Astrocyte (in vitro differentiated cells and primary cell): ENCODE measurements around the gene SLC6A7. TPM values are rescaled to one million over a fixed set of nuclear protein-coding genes. Genes with fewer than 3 reads are reported as not detected.

Experiments used
- DNase-seq: peaks from one replicate; pipeline ENCODE4 v3.0.0-alpha.2; 2010; ENCODE audit warnings: low read depth
- FAIRE-seq: peaks from 2 replicates; lab custom pipeline; 2011; peaks lifted over from hg19 to GRCh38; lab: Jason Lieb, UNC
- H2AFZ ChIP-seq: 2 replicates; pipeline ENCODE4 v1.6.0; 2012; ENCODE audit warnings: low read depth, low read length, inconsistent platforms
- H3K27ac ChIP-seq: 2 replicates; pipeline ENCODE4 v1.5.1; 2011; ENCODE audit warnings: low read depth, low read length, inconsistent platforms
- H3K27me3 ChIP-seq: 2 replicates; pipeline ENCODE4 v1.6.0; 2011; ENCODE audit warnings: low read length, inconsistent platforms; ENCODE audit not compliant: insufficient read depth
- H3K36me3 ChIP-seq: 2 replicates; pipeline ENCODE4 v1.5.1; 2011; ENCODE audit warnings: low read length, inconsistent platforms; ENCODE audit not compliant: insufficient read depth
- H3K4me1 ChIP-seq: 2 replicates; pipeline ENCODE4 v1.5.1; 2011; ENCODE audit warnings: low read length, inconsistent platforms; ENCODE audit not compliant: insufficient read depth
- H3K4me2 ChIP-seq: 2 replicates; pipeline ENCODE4 v1.6.0; 2012; ENCODE audit warnings: low read length, inconsistent platforms
- H3K4me3 ChIP-seq: 2 replicates; pipeline ENCODE4 v1.5.1; 2011; ENCODE audit warnings: low read depth, mild to moderate bottlenecking, low read length, inconsistent platforms; ENCODE audit not compliant: insufficient read depth
- H3K79me2 ChIP-seq: 2 replicates; pipeline ENCODE4 v1.6.0; 2012; ENCODE audit warnings: mild to moderate bottlenecking, low read length, inconsistent platforms; ENCODE audit not compliant: insufficient read depth
- H3K9ac ChIP-seq: 2 replicates; pipeline ENCODE4 v1.6.0; 2012; ENCODE audit warnings: mild to moderate bottlenecking, low read length, inconsistent platforms
- H3K9me3 ChIP-seq: 2 replicates; pipeline ENCODE4 v1.5.1; 2012; ENCODE audit warnings: low read depth, mild to moderate bottlenecking, low read length, inconsistent platforms; ENCODE audit not compliant: insufficient read depth
- H4K20me1 ChIP-seq: 2 replicates; pipeline ENCODE4 v1.6.0; 2012; ENCODE audit warnings: low read length, inconsistent platforms; ENCODE audit not compliant: insufficient read depth
- H3K27ac Mint-ChIP-seq: one replicate; pipeline ENCODE4 v1.8.0; 2021; ENCODE audit warnings: mild to moderate bottlenecking, mixed read lengths; ENCODE audit not compliant: unreplicated experiment
- H3K27me3 Mint-ChIP-seq: one replicate; pipeline ENCODE4 v1.8.0; 2021; ENCODE audit warnings: low read depth, mixed read lengths; ENCODE audit not compliant: unreplicated experiment
- H3K36me3 Mint-ChIP-seq: one replicate; pipeline ENCODE4 v1.8.0; 2021; ENCODE audit warnings: low read depth, mixed read lengths; ENCODE audit not compliant: unreplicated experiment
- H3K4me1 Mint-ChIP-seq: one replicate; pipeline ENCODE4 v1.8.0; 2021; ENCODE audit warnings: low read depth, mixed read lengths; ENCODE audit not compliant: unreplicated experiment
- H3K4me3 Mint-ChIP-seq: one replicate; pipeline ENCODE4 v1.8.0; 2021; ENCODE audit warnings: mild to moderate bottlenecking, moderate library complexity, mixed read lengths; ENCODE audit not compliant: unreplicated experiment
- H3K9me3 Mint-ChIP-seq: one replicate; pipeline ENCODE4 v1.8.0; 2021; ENCODE audit warnings: mild to moderate bottlenecking, mixed read lengths; ENCODE audit not compliant: unreplicated experiment
- CTCF ChIP-seq: IDR thresholded peaks from 2 replicates; pipeline ENCODE4 v1.5.1; 2011; ENCODE audit warnings: low read depth, mild to moderate bottlenecking, inconsistent platforms, low read length, moderate library complexity; ENCODE audit not compliant: insufficient read depth
- EZH2 ChIP-seq: IDR thresholded peaks from 2 replicates; pipeline ENCODE4 v1.6.1; 2012; ENCODE audit warnings: mild to moderate bottlenecking, low read length, inconsistent platforms; ENCODE audit not compliant: insufficient read depth
- total RNA-seq: library from RNA; stranded (reverse); gene quantifications from 2 replicates; pipeline ENCODE4 v1.2.1, GENCODE V29; 2021

SLC6A7 gene
- total RNA-seq, 1 donor from 2014 or later, result not detected

GRCh38 chr5:150255659-150256409, 66.0 kb downstream of the SLC6A7 start:
- DNase-seq (no peak), FAIRE-seq (no peak)
- Mint-ChIP-seq H3K4me1 (peaks cover 14% of the 10 kb centered on the region), H3K9me3 (no peaks in the 10 kb centered on the region), H3K27me3 (peaks cover 12% of the 10 kb centered on the region), H3K27ac (no peak overlapping the region), H3K36me3 (no peaks in the 10 kb centered on the region), H3K4me3 (no peak overlapping the region)
- Histone ChIP-seq H3K36me3 (no peaks in the 10 kb centered on the region), H3K9me3 (no peaks in the 10 kb centered on the region), H3K27me3 (no peaks in the 10 kb centered on the region), H2AFZ (no peak overlapping the region), H3K4me2 (no peak overlapping the region), H3K79me2 (no peaks in the 10 kb centered on the region), H3K4me1 (no peaks in the 10 kb centered on the region), H4K20me1 (no peaks in the 10 kb centered on the region), H3K27ac (no peak overlapping the region), H3K4me3 (no peak overlapping the region), H3K9ac (no peak overlapping the region)
- TF ChIP-seq EZH2 (no peak), CTCF (no peak)

- peaks cover under 1% of the 10 kb centered on the region for H3K4me1 ChIP-seq
- no peaks in the 10 kb centered on the region for H3K36me3 ChIP-seq
- Mint-ChIP-seq H3K27ac (no peak overlapping the region), H3K4me3 (no peak overlapping the region), H3K36me3 (no peaks in the 10 kb centered on the region), H3K9me3 (no peaks in the 10 kb centered on the region), H3K4me1 (peaks cover 19% of the 10 kb centered on the region), H3K27me3 (peaks cover 10% of the 10 kb centered on the region)
- H3K27ac ChIP-seq, result no peak overlapping the region
- H3K4me3 ChIP-seq, result no peak overlapping the region
- H2AFZ ChIP-seq, result no peak overlapping the region
- no peak overlapping the region for H3K9ac ChIP-seq
- H3K4me2 ChIP-seq, result no peak overlapping the region
- no peak for DNase-seq
- no peak for FAIRE-seq
- H4K20me1 ChIP-seq, result no peaks in the 10 kb centered on the region
- H3K27me3 ChIP-seq, result no peaks in the 10 kb centered on the region
- no peaks in the 10 kb centered on the region for H3K9me3 ChIP-seq
- TF ChIP-seq EZH2, result no peak
- no peak for TF ChIP-seq CTCF
- H3K79me2 ChIP-seq, result no peaks in the 10 kb centered on the region
These were observed 66.7 kb downstream of the SLC6A7 start for GRCh38 chr5:150256410-150257064.

GRCh38 chr5:150257424-150257823, 67.6 kb downstream of the SLC6A7 start:
- TF ChIP-seq CTCF, result no peak
- TF ChIP-seq EZH2, result no peak
- Mint-ChIP-seq H3K27me3 (peaks cover 5% of the 10 kb centered on the region), H3K4me3 (no peak overlapping the region), H3K4me1 (peaks cover 21% of the 10 kb centered on the region), H3K36me3 (no peaks in the 10 kb centered on the region), H3K9me3 (no peaks in the 10 kb centered on the region), H3K27ac (no peak overlapping the region)
- FAIRE-seq (no peak), DNase-seq (no peak)
- no peak overlapping the region for H2AFZ ChIP-seq
- no peaks in the 10 kb centered on the region for H3K79me2 ChIP-seq
- H3K4me3 ChIP-seq, result no peak overlapping the region
- no peak overlapping the region for H3K27ac ChIP-seq
- H3K4me2 ChIP-seq, result no peak overlapping the region
- no peaks in the 10 kb centered on the region for H4K20me1 ChIP-seq
- H3K4me1 ChIP-seq, result peaks cover 3% of the 10 kb centered on the region
- H3K36me3 ChIP-seq, result no peaks in the 10 kb centered on the region
- H3K27me3 ChIP-seq, result no peaks in the 10 kb centered on the region
- H3K9me3 ChIP-seq, result no peaks in the 10 kb centered on the region
- H3K9ac ChIP-seq, result no peak overlapping the region
